HL-60 (cell line): ENCODE data around the gene CD200R1L.

Experiments used
- CTCF ChIP-seq: IDR thresholded peaks from one replicate; pipeline ENCODE4 v1.5.1; 2011; ENCODE audit warnings: low read length, control low read depth, inconsistent platforms; ENCODE audit not compliant: insufficient read depth
- POLR2AphosphoS5 ChIP-seq: IDR thresholded peaks from 2 replicates; pipeline ENCODE4 v1.6.1; 2012; ENCODE audit warnings: low read depth
- REST ChIP-seq: IDR thresholded peaks from 2 replicates; pipeline ENCODE4 v1.6.1; 2012; ENCODE audit warnings: low read depth; ENCODE audit not compliant: insufficient replicate concordance

- no peak for TF ChIP-seq CTCF
- no peak for TF ChIP-seq POLR2AphosphoS5
- TF ChIP-seq REST, result no peak
These were observed 10.9 kb upstream of the CD200R1L start for GRCh38 chr3:112857526-112857925.
